Measurements from ENCODE around the gene RPL35A. TPM values are rescaled to one million over a fixed set of nuclear protein-coding genes. Genes with fewer than 3 reads are reported as not detected.

The RPL35A gene
- total and polyA plus RNA-seq, 9 of the 15 experiments (the other 6 are each of a cell fraction or from before 2014, with no cell fraction given), result 1,475 to 2,942 (median 2,367) TPM

- TF ChIP-seq CHD7 (IDR thresholded peaks at IDR 0.05; ENCODE audit: low read depth, low read length), result no peak
- no peak for TF ChIP-seq SFPQ (IDR thresholded peaks at IDR 0.05; ENCODE audit: low read depth, low read length)
- no peak for TF ChIP-seq ZNF592 (IDR thresholded peaks at IDR 0.05)
- no peak for TF ChIP-seq ZNF146 (CRISPR knock-in tag; IDR thresholded peaks at IDR 0.05; ENCODE audit: unreplicated experiment)
- no peak for TF ChIP-seq ZNF76 (CRISPR knock-in tag; IDR thresholded peaks at IDR 0.05; ENCODE audit: borderline replicate concordance)
- TF ChIP-seq ZNF507 (tag; conservative IDR thresholded peaks at IDR 0.05), result no peak
- no peak for TF ChIP-seq SP1 (CRISPR knock-in tag; IDR thresholded peaks at IDR 0.05)
These were observed 37.1 kb upstream of the RPL35A start (continued) for GRCh38 chr3:197912741-197913476.

Data from K562 (cell line).